Neuron (in vitro differentiated cells): ENCODE results near the gene ARL14.
"Not testable (repeated sequence)": the region's sequence is repeated elsewhere in the genome, so short reads cannot be mapped to it uniquely, and the experiment has no call there.

Experiments used
- H2AFZ ChIP-seq: one replicate; pipeline ENCODE4 v1.6.1; 2013; ENCODE audit warnings: low read depth, mild to moderate bottlenecking, inconsistent platforms, low read length, moderate library complexity
- H3K27me3 ChIP-seq: one replicate; pipeline ENCODE4 v1.6.1; 2013; ENCODE audit warnings: low read length; ENCODE audit not compliant: insufficient read depth
- H3K36me3 ChIP-seq: one replicate; pipeline ENCODE4 v1.6.1; 2013; ENCODE audit warnings: low read length; ENCODE audit not compliant: insufficient read depth
- H3K4me1 ChIP-seq: one replicate; pipeline ENCODE4 v1.6.1; 2013; ENCODE audit warnings: low read length; ENCODE audit not compliant: insufficient read depth
- H3K4me3 ChIP-seq: 2 replicates; pipeline ENCODE4 v1.5.1; 2013; ENCODE audit warnings: mild to moderate bottlenecking, low read length, moderate library complexity
- H3K9me3 ChIP-seq: one replicate; pipeline ENCODE4 v1.6.1; 2013; ENCODE audit warnings: low read length

ARL14 gene

DNA sequence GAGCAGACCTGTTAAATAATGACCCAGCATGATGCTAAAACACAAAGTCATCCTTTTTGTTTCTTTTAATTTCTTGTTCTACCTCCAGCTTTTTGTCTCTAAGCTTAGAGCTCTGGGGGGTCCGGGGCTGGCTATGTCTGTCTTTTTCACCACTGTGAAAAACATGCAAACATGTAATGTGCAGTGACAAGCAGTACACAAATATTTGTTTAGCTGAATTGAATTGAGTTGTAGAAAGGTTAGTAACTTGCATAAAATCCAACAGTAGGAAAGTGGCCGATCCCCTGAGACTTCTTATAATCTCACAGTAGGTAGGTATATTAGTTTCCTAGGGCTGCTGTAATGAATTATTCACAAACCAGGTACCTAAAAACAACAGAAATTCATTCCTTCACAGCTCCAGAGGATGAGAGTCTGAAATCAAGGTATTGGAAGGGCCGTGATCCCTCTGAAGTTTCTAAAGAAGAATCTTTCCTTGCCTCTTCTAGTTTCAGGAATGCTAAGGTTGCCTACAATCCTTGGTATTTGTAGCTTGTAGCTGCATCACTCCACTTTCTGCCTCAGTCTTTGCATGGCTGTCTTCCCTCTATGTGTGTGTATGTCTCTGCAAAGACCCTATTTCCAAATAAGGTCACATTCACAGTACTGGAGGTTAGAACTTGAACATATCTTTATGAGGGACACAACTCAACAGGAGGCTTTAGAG, 32.7 kb downstream of the ARL14 start:
- Histone ChIP-seq H3K4me3 (no peak overlapping the region), H3K36me3 (no peaks in the 10 kb centered on the region), H3K27me3 (no peaks in the 10 kb centered on the region), H3K4me1 (no peaks in the 10 kb centered on the region), H2AFZ (no peak overlapping the region), H3K9me3 (no peaks in the 10 kb centered on the region)

DNA sequence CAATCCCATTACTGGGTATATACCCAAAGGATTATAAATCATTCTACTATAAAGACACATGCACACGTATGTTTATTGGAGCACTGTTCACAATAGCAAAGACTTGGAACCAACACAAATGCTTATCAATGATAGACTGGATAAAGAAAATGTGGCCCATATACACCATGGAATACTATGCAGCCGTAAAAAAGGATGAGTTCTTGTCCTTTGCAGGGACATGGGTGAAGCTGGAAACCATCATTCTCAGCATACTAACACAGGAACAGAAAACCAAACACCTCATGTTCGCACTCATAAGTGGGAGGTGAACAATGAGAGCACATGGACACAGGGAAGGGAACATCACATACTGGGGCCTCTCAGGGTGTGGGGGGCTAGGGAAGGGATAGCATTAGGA, 36.2 kb downstream of the ARL14 start:
- not testable (repeated sequence) for H3K9me3 ChIP-seq, H2AFZ ChIP-seq, H3K4me1 ChIP-seq, H3K27me3 ChIP-seq, H3K4me3 ChIP-seq, H3K36me3 ChIP-seq

DNA sequence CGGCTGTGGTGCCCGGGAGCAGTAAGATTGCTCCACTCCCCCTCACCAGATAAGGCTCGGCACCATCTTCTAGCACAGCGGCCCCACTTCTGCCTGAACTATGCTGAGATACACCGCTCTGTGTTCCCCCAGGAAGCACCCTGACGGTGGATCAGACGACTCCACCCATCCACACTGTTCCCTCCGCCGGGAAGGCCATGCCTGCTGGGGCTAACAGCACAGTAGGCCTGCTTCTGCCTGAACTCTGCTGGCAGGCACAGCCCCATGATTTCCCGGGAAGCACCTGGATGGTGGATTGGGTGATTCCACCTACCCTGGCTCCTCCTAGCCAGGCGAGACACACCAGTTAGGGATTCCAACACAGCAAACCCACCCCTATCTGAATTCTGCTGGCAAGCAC, 42.8 kb downstream of the ARL14 start:
- Histone ChIP-seq H3K27me3 (no peaks in the 10 kb centered on the region), H3K4me1 (no peaks in the 10 kb centered on the region), H3K36me3 (no peaks in the 10 kb centered on the region), H2AFZ (no peak overlapping the region), H3K4me3 (no peak overlapping the region), H3K9me3 (no peaks in the 10 kb centered on the region)

DNA sequence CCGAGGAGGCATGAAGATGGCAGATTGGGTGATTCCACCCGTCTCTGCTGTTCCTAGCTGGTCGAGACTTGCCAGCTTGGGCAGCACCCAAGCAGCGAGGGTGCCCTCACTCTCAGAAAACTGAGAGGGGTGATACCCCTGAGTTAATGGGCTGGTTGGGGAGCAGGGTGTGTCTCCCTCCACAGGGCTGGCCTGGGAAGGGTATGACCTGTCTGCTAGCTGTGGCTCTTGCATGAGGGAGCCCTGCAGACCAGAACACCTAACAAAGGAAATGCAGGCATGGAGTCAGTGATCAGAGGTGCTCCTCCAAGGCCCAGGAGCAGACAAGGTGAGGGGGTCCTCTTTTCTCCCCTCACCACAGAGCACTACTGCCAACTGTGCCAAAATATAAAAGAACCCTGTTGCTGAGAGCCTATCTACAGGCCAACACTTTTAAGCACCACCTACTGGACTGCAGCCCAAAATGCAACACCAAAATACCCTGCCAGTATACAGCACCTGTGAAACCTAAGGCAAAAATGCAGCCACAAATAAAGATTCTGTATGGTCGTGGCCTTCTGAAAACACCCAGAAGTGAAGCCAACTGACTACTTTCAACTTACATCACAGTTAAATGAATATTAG, 43.3 kb downstream of the ARL14 start:
- no peaks in the 10 kb centered on the region for H3K27me3 ChIP-seq
- no peaks in the 10 kb centered on the region for H3K36me3 ChIP-seq
- no peak overlapping the region for H2AFZ ChIP-seq
- H3K4me1 ChIP-seq: no peaks in the 10 kb centered on the region
- no peak overlapping the region for H3K4me3 ChIP-seq
- no peaks in the 10 kb centered on the region for H3K9me3 ChIP-seq

DNA sequence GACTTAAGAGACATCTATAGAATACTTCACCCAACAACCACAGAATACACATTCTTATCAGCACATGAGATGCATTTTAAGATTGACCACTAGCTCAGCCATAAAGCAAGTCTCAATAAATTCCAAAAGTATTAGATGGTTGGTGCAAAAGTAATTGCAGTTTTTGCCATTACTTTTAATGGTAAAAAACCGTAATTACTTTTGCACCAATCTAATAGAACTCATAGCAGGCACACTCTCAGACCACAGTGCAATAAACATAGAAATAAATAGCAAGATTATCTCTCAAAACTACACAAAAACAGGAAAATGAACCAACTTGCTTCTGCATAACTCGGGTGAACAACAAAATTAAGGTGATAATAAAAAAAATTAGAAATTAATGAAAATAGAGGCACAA, 45.4 kb downstream of the ARL14 start:
- H3K36me3 ChIP-seq: no peaks in the 10 kb centered on the region
- no peaks in the 10 kb centered on the region for H3K4me1 ChIP-seq
- H3K4me3 ChIP-seq: no peak overlapping the region
- H3K27me3 ChIP-seq: no peaks in the 10 kb centered on the region
- H3K9me3 ChIP-seq: no peaks in the 10 kb centered on the region
- H2AFZ ChIP-seq: no peak overlapping the region

DNA sequence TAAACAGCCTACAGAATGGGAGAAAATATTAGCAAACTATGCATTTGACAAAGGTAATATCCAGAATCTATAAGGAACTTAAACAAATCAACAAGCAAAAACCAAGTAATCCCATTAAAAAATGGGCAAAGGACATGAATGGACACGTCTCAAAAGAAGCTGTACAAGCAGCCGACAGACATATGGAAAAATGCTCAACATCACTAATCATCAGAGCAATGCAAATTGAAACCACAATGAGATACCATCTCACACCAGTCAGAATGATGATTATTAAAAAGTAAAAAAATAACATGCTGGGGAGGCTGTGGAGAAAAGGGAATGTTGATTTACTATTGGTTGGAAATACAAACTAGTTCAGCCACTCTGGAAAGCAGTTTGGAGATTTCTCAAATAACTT, 48.4 kb downstream of the ARL14 start:
- Histone ChIP-seq H3K36me3 (no peaks in the 10 kb centered on the region), H2AFZ (no peak overlapping the region), H3K4me3 (no peak overlapping the region), H3K27me3 (no peaks in the 10 kb centered on the region), H3K9me3 (no peaks in the 10 kb centered on the region), H3K4me1 (no peaks in the 10 kb centered on the region)
